HEK293 (cell line): Measurements from ENCODE around the gene ANXA4.

Experiments
- CTCF ChIA-PET: fragments of 350-600 bp; formaldehyde crosslinking; extraction: SDS; loops from one replicate; lab custom pipeline; 2021; ENCODE audit warnings: antibody characterized with exemption; lab: Yijun Ruan, JAX
- POLR2A ChIA-PET: fragments of 300-600 bp; formaldehyde crosslinking; extraction: SDS; loops from one replicate; lab custom pipeline; 2020; ENCODE audit warnings: antibody characterized with exemption, inconsistent platforms; lab: Yijun Ruan, JAX
- H3K27ac ChIP-seq: fragments of 200-500 bp; sonication (Bioruptor generic); 2 replicates; pipeline ENCODE4 v1.5.1; 2014; ENCODE audit warnings: low read depth, low read length, control low read depth, inconsistent platforms; ENCODE audit errors: extremely low read depth
- H3K36me3 ChIP-seq, 2 experiments: fragments of 200-500 bp in 1 of 2; sonication (Bioruptor generic) in 1 of 2; 1 replicate in 1 of 2; 2 replicates in 1 of 2; pipeline ENCODE4 v1.5.1; 2014 to 2017; ENCODE audit warnings: inconsistent platforms in 2 of 2, low read length in 2 of 2; ENCODE audit not compliant: control insufficient read depth in 2 of 2, insufficient read depth in 1 of 2
- H3K4me1 ChIP-seq: fragments of 200-500 bp; sonication (Bioruptor generic); 2 replicates; pipeline ENCODE4 v1.5.1; 2014; ENCODE audit warnings: mild to moderate bottlenecking, low read length, inconsistent platforms; ENCODE audit not compliant: control insufficient read depth, insufficient read depth
- H3K4me3 ChIP-seq: 2 replicates; pipeline ENCODE4 v1.5.1; 2011; ENCODE audit warnings: low read depth, mild to moderate bottlenecking, control low read depth, low read length, moderate library complexity
- H3K9me3 ChIP-seq: fragments of 200-500 bp; sonication (Bioruptor generic); 2 replicates; pipeline ENCODE4 v1.5.1; 2014; ENCODE audit warnings: low read depth, low read length, inconsistent platforms; ENCODE audit not compliant: control insufficient read depth, insufficient read depth
- GLIS2 ChIP-seq: fragments of 450-650 bp; formaldehyde crosslinking; IDR thresholded peaks from 2 replicates; pipeline ENCODE4 v1.5.1; 2016; ENCODE audit warnings: missing biosample characterization, missing genetic modification characterization
- INSM2 ChIP-seq: fragments of 450-650 bp; formaldehyde crosslinking; IDR thresholded peaks from 2 replicates; pipeline ENCODE4 v1.5.1; 2016; ENCODE audit warnings: missing biosample characterization, missing genetic modification characterization
- MYNN ChIP-seq: fragments of 450-650 bp; formaldehyde crosslinking; IDR thresholded peaks from 2 replicates; pipeline ENCODE4 v1.5.1; 2016; ENCODE audit warnings: missing biosample characterization, missing genetic modification characterization, borderline replicate concordance
- OSR2 ChIP-seq: fragments of 450-650 bp; formaldehyde crosslinking; IDR thresholded peaks from 2 replicates; pipeline ENCODE4 v1.5.1; 2016; ENCODE audit warnings: missing biosample characterization, missing genetic modification characterization
- RBAK ChIP-seq: fragments of 450-650 bp; formaldehyde crosslinking; IDR thresholded peaks from 2 replicates; pipeline ENCODE4 v1.5.1; 2016; ENCODE audit warnings: missing biosample characterization, missing genetic modification characterization
- TCF7L2 ChIP-seq: IDR thresholded peaks from 2 replicates; pipeline ENCODE4 v1.6.1; 2011; ENCODE audit warnings: low read depth, mild to moderate bottlenecking, inconsistent platforms, low read length, moderate library complexity, borderline replicate concordance
- ZNF174 ChIP-seq: fragments of 450-650 bp; formaldehyde crosslinking; IDR thresholded peaks from 2 replicates; pipeline ENCODE4 v1.5.0; 2017; ENCODE audit warnings: missing biosample characterization, mild to moderate bottlenecking, missing genetic modification characterization
- ZNF175 ChIP-seq: fragments of 450-650 bp; formaldehyde crosslinking; IDR thresholded peaks from 2 replicates; pipeline ENCODE4 v1.5.1; 2016; ENCODE audit warnings: missing biosample characterization, missing genetic modification characterization
- ZNF19 ChIP-seq: fragments of 450-650 bp; formaldehyde crosslinking; IDR thresholded peaks from 2 replicates; pipeline ENCODE4; 2016; ENCODE audit warnings: missing biosample characterization, missing genetic modification characterization, low read depth
- ZNF221 ChIP-seq: fragments of 450-650 bp; formaldehyde crosslinking; IDR thresholded peaks from 2 replicates; pipeline ENCODE4 v1.5.1; 2017; ENCODE audit warnings: missing biosample characterization, missing genetic modification characterization, borderline replicate concordance
- ZNF248 ChIP-seq: fragments of 450-650 bp; formaldehyde crosslinking; IDR thresholded peaks from 2 replicates; pipeline ENCODE4 v1.5.1; 2017; ENCODE audit warnings: missing biosample characterization, missing genetic modification characterization
- ZNF513 ChIP-seq: fragments of 450-650 bp; IDR thresholded peaks from 2 replicates; pipeline ENCODE4 v1.5.1; 2018; ENCODE audit warnings: missing biosample characterization, missing genetic modification characterization
- ZNF639 ChIP-seq: fragments of 450-650 bp; formaldehyde crosslinking; IDR thresholded peaks from 2 replicates; pipeline ENCODE4 v1.5.1; 2016; ENCODE audit warnings: missing biosample characterization, missing genetic modification characterization
- ZNF707 ChIP-seq: fragments of 450-650 bp; formaldehyde crosslinking; IDR thresholded peaks from 2 replicates; pipeline ENCODE4 v1.5.1; 2016; ENCODE audit warnings: missing biosample characterization, missing genetic modification characterization
- ZNF777 ChIP-seq: fragments of 450-650 bp; formaldehyde crosslinking; IDR thresholded peaks from 2 replicates; pipeline ENCODE4 v1.5.1; 2017; ENCODE audit warnings: missing biosample characterization, missing genetic modification characterization, borderline replicate concordance
- ZSCAN30 ChIP-seq: fragments of 450-650 bp; IDR thresholded peaks from 2 replicates; pipeline ENCODE4 v1.5.1; 2018; ENCODE audit warnings: missing biosample characterization, mild to moderate bottlenecking, missing genetic modification characterization, moderate library complexity
- ZXDB ChIP-seq: fragments of 450-650 bp; formaldehyde crosslinking; IDR thresholded peaks from 2 replicates; pipeline ENCODE4 v1.5.1; 2016; ENCODE audit warnings: missing biosample characterization, missing genetic modification characterization
- TF ChIP-seq, protein P1 (sequence below): fragments of 450-650 bp; formaldehyde crosslinking; IDR thresholded peaks from 2 replicates; pipeline ENCODE4 v1.5.1; 2017; ENCODE audit warnings: missing biosample characterization, missing genetic modification characterization

Gene ANXA4

DNA sequence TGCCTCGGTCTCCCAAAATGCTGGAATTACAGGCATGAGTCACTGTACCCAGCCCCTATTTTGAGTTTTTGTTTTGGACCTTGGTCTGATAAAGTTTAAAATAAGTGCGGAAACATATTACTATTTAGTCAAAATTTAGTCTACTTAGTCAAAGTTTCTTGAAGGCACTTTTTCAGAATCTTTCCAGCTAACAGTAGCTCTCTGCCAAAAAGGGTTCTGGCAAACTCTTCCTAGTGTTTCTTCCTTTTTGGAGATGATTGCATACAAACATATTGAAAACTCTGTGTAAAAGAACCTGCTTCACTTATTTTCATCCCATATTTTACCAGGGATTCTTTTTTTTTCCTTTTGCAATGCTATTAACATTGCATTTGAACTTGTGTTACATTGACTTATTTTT lies 116.3 kb downstream of the ANXA4 start:
- ChIA-PET CTCF (interaction anchor here (1.6 to 2.5 kb wide), 2 partner anchors 9 to 133 kb away, joined by 6 to 7 read pairs; no protein-coding TSS in a partner anchor), POLR2A (no interaction called here)
- no peak overlapping the region for H3K27ac ChIP-seq
- H3K36me3 ChIP-seq: peaks cover 21 to 26% of the 10 kb centered on the region in 2 experiments
- H3K4me1 ChIP-seq: no peaks in the 10 kb centered on the region
- no peak overlapping the region for H3K4me3 ChIP-seq
- no peaks in the 10 kb centered on the region for H3K9me3 ChIP-seq
- TF ChIP-seq ZNF639 (tag by site-specific recombination) (no peak), ZNF175 (tag by site-specific recombination) (no peak), ZNF19 (no peak), ZNF513 (tag by site-specific recombination) (no peak), GLIS2 (no peak), RBAK (tag by site-specific recombination) (no peak), MYNN (tag by site-specific recombination) (no peak), ZNF777 (no peak), ZNF174 (no peak), ZSCAN30 (tag by site-specific recombination) (no peak), ZNF707 (tag by site-specific recombination) (no peak), ZNF248 (no peak), ZXDB (tag by site-specific recombination) (no peak)
- TF ChIP-seq, protein P1, sequence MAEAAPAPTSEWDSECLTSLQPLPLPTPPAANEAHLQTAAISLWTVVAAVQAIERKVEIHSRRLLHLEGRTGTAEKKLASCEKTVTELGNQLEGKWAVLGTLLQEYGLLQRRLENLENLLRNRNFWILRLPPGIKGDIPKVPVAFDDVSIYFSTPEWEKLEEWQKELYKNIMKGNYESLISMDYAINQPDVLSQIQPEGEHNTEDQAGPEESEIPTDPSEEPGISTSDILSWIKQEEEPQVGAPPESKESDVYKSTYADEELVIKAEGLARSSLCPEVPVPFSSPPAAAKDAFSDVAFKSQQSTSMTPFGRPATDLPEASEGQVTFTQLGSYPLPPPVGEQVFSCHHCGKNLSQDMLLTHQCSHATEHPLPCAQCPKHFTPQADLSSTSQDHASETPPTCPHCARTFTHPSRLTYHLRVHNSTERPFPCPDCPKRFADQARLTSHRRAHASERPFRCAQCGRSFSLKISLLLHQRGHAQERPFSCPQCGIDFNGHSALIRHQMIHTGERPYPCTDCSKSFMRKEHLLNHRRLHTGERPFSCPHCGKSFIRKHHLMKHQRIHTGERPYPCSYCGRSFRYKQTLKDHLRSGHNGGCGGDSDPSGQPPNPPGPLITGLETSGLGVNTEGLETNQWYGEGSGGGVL (tag by site-specific recombination): no peak

- ChIA-PET CTCF (interaction anchor here (1.9 kb wide), 1 partner anchor 138 kb away, joined by 8 read pairs; no protein-coding TSS in a partner anchor), POLR2A (no interaction called here)
- Histone ChIP-seq H3K9me3 (no peaks in the 10 kb centered on the region), H3K27ac (no peak overlapping the region), H3K4me3 (no peak overlapping the region), H3K4me1 (no peaks in the 10 kb centered on the region), H3K36me3 (peaks cover 40 to 55% of the 10 kb centered on the region in 2 experiments)
- TF ChIP-seq OSR2 (tag by site-specific recombination): no peak
- no peak for TF ChIP-seq TCF7L2
- no peak for TF ChIP-seq ZNF221
- no peak for TF ChIP-seq INSM2 (tag by site-specific recombination)
These were observed 121.4 kb downstream of the ANXA4 start for GRCh38 chr2:69863298-69863697.
